GM12865 (cell line): ENCODE data around the gene VPS13D.

Experiments used
- DNase-seq: peaks from one replicate; pipeline ENCODE4 v3.0.0; 2010; ENCODE audit warnings: low read depth
- H3K4me3 ChIP-seq: 2 replicates; pipeline ENCODE4 v1.5.1; 2011; ENCODE audit warnings: mild to moderate bottlenecking, low read depth, low read length, control low read depth
- CTCF ChIP-seq: IDR thresholded peaks from 2 replicates; pipeline ENCODE4 v1.5.1; 2011; ENCODE audit warnings: low read length, control low read depth, low read depth, inconsistent platforms; ENCODE audit not compliant: insufficient read depth; ENCODE audit errors: missing control alignments

Gene VPS13D, protein sequence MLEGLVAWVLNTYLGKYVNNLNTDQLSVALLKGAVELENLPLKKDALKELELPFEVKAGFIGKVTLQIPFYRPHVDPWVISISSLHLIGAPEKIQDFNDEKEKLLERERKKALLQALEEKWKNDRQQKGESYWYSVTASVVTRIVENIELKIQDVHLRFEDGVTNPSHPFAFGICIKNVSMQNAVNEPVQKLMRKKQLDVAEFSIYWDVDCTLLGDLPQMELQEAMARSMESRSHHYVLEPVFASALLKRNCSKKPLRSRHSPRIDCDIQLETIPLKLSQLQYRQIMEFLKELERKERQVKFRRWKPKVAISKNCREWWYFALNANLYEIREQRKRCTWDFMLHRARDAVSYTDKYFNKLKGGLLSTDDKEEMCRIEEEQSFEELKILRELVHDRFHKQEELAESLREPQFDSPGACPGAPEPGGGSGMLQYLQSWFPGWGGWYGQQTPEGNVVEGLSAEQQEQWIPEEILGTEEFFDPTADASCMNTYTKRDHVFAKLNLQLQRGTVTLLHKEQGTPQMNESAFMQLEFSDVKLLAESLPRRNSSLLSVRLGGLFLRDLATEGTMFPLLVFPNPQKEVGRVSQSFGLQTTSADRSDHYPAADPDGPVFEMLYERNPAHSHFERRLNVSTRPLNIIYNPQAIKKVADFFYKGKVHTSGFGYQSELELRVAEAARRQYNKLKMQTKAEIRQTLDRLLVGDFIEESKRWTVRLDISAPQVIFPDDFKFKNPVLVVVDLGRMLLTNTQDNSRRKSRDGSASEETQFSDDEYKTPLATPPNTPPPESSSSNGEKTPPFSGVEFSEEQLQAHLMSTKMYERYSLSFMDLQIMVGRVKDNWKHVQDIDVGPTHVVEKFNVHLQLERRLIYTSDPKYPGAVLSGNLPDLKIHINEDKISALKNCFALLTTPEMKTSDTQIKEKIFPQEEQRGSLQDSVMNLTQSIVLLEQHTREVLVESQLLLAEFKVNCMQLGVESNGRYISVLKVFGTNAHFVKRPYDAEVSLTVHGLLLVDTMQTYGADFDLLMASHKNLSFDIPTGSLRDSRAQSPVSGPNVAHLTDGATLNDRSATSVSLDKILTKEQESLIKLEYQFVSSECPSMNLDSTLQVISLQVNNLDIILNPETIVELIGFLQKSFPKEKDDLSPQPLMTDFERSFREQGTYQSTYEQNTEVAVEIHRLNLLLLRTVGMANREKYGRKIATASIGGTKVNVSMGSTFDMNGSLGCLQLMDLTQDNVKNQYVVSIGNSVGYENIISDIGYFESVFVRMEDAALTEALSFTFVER (N-terminal part only)

DNA sequence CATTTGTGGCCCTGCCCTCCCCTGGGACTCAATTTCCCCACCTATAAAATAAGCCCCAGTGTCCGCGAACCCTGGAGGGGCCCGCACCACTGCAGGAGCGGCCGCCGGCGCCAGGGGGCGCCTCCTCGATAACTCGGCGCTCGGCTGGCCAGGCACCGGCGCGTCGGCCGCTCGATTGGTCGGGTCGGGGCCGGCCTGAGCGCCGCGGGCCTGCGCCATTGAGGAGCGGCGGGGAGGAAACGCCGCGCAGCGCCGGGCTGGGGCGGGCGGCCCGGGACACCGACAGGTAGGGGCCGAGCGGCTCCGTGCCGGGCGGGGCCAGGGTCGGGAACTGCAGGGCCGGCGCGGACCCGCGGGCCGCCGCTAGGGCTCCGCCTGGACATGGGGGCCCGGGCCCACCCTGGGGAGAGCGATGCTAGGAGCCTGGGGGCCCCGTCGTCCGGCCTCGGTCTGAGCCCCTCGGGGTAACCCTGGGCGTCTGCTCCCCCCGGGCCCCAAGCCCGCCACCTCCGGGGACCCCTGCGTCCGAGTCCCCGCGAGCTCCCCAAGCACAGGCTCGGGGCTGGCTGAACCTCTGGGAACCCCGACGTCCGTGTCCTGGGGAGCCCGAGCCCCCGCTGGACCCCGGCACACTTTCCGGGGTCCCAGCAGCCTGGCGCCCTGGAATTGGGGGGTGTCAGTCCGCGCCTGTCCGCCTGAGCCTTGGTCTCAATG, at the start of gene VPS13D:
Gene VPS13D, plus strand, starts transcription at position 196 of the 714 bp plus-strand sequence. CDS start 4,237 bp downstream, outside the sequence.
- peak; percentile 90 for DNase-seq
- peak; percentile 97 for TF ChIP-seq CTCF
- H3K4me3 ChIP-seq: peak within 1 kb of the TSS; percentile 92

DNA sequence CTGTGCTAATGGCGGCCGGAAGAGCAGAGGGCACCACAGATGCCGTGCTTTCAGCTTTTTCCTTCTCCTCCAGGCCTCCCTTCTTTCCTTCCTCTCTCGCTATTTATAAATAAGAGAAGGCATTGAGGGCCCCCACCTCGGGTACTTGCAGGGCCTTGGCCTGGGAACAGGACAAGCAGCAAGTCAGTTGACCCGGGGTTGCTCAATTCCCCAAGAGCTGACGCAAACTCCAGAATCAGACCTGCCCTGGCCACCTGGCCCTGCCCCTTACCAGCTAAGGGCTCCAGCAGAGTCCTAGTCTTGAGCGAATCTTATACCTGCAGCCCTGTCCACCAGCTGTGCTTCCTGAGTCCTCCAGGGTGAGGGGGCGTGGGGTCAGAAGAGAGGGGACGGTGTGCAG, 49.5 kb upstream of the VPS13D start:
- no peak overlapping the region for H3K4me3 ChIP-seq
- no peak for DNase-seq
- TF ChIP-seq CTCF: no peak

GRCh38 chr1:12180903-12181302, 48.9 kb upstream of the VPS13D start:
- no peak for DNase-seq
- TF ChIP-seq CTCF: no peak
- H3K4me3 ChIP-seq: no peak overlapping the region

DNA sequence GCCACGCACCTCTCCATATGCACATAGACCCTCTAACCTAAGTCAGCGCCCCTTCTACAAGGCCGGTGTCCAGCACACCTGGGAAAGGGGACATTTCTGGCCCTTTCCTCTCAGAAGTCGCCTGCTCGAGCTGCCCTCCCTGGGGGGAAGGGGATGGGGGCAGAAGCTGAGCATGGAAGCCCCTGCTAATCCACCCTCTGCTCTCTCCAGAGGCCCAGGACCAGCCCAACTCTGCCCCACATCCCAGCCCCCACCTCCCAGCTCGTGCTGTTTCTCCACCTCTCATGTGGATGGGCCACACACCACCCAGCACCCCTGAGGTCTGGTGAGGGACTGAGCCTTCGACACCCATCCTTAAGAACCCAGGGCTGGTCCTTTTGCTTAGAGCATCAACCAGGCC, 48.3 kb upstream of the VPS13D start:
- no peak for TF ChIP-seq CTCF
- H3K4me3 ChIP-seq: no peak overlapping the region
- DNase-seq: no peak

DNA sequence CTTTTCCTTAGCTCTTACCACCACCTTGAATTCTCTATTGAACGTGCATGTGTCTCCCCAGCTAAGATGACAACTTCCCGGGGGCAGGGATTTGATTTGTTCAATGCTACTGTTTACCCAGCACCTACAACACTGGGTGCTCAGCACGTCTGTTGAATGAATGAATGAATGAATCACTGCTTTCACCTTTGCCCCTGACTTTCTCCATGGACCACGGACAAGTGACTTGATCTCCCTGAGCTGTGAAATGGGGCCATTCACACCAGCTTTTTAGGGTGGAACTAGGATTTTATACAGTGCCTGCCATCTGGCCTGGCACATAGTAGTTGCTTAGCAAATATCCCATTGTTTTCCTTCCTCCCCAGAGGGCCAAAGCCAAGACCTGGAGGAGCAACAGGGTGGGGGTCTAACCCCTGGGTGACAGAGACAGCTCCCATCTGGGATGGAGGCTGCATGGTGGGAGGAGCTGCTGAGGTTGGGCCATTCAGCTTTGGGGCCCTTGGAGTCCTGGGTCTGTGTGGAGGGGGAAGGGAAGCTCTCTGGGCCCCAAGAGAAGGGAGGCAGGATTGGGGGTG, 47.3 kb upstream of the VPS13D start:
- no peak for TF ChIP-seq CTCF
- H3K4me3 ChIP-seq: no peak overlapping the region
- DNase-seq: no peak
